22Rv1 (cell line): Measurements from ENCODE around the gene BFSP2.

Experiments used
- CTCF ChIP-seq: fragments of 450-650 bp; IDR thresholded peaks from 2 replicates; pipeline ENCODE4 v1.5.1; 2017; ENCODE audit warnings: mild to moderate bottlenecking
- ZFX ChIP-seq: fragments of 450-650 bp; IDR thresholded peaks from 2 replicates; pipeline ENCODE4 v1.6.1; 2017; ENCODE audit warnings: antibody characterized with exemption, borderline replicate concordance

GRCh38 chr3:133440652-133441051, 40.8 kb downstream of the BFSP2 start:
- TF ChIP-seq CTCF = no peak
- no peak for TF ChIP-seq ZFX
